Vagina (tissue), 2 donors: ENCODE measurements around the gene IFNL4.

Source experiments
- CTCF ChIP-seq, 3 experiments: fragments of 450-650 bp in 2 of 3; fragments of 200-600 bp in 1 of 3; sonication (generic) in 1 of 3; IDR thresholded peaks; one replicate each; pipeline ENCODE4 v1.5.1; 2017 to 2019; ENCODE audit warnings: antibody characterized with exemption in 3 of 3, mild to moderate bottlenecking in 2 of 3, moderate library complexity in 2 of 3
- POLR2A ChIP-seq, 2 donors: fragments of 450-650 bp; IDR thresholded peaks; one replicate each; pipeline ENCODE4 v1.6.1; 2017; ENCODE audit warnings: antibody characterized with exemption in 2 of 2, mild to moderate bottlenecking in 2 of 2, moderate library complexity in 2 of 2
- POLR2AphosphoS5 ChIP-seq, 2 donors: sonication (generic); formaldehyde crosslinking; IDR thresholded peaks; one replicate each; pipeline ENCODE4 v1.9.0; 2017; ENCODE audit warnings: antibody characterized with exemption in 2 of 2, mild to moderate bottlenecking in 2 of 2, low read depth in 1 of 2; ENCODE audit not compliant: insufficient read depth in 1 of 2

GRCh38 chr19:39254531-39255345 lies 6.1 kb upstream of the IFNL4 start:
- TF ChIP-seq CTCF (IDR thresholded peaks at IDR 0.05) (no peak), POLR2A (IDR thresholded peaks at IDR 0.05) (no peak), POLR2AphosphoS5 (IDR thresholded peaks at IDR 0.05; ENCODE audit: insufficient read depth in 1 of 2, low read depth in 1 of 2) (no peak)
